Endometrial microvascular endothelial cells (primary cell): ENCODE measurements around the gene ZNF611. TPM values are rescaled to one million over a fixed set of nuclear protein-coding genes. Genes with fewer than 3 reads are reported as not detected.

Experiments used
- total RNA-seq: library from RNA; depleted of rRNA; stranded (reverse); fragments of >200 nt; gene quantifications from one replicate; pipeline ENCODE4 v1.2.3, GENCODE V29; 2015; ENCODE audit errors: inconsistent ontology term

ZNF611 gene
- total RNA-seq, 1 donor from 2014 or later = 6.7 TPM

Other genes starting within 250 kb of the ZNF611 start
- 6.9 TPM for gene ZNF808, start 207.4 kb downstream of the ZNF611 start, total RNA-seq
- gene ZNF701, start 164.8 kb downstream of the ZNF611 start, total RNA-seq = 8.3 TPM
- 17.8 TPM for gene ZNF83, start 96.7 kb downstream of the ZNF611 start, total RNA-seq
- gene ZNF600, start 51.7 kb upstream of the ZNF611 start, total RNA-seq = 1.0 TPM
- gene ZNF28, start 86.6 kb upstream of the ZNF611 start, total RNA-seq = 8.5 TPM
- gene ZNF468, start 122.6 kb upstream of the ZNF611 start, total RNA-seq = 10.8 TPM
- 2.3 TPM for gene ZNF320, start 162.6 kb upstream of the ZNF611 start, total RNA-seq
- 2.7 TPM for gene ZNF888, start 188.4 kb upstream of the ZNF611 start, total RNA-seq
- 6.2 TPM for gene ZNF816, start 227.8 kb upstream of the ZNF611 start, total RNA-seq